Measurements from ENCODE around the gene SLC25A26.

SLC25A26 gene

GRCh38 chr3:66386011-66386924 is 165.5 kb downstream of the SLC25A26 start:
- no peak for DNase-seq (ENCODE audit: insufficient read length, low spot score)
- FAIRE-seq, result no peak
- no peak for TF ChIP-seq POLR2A (IDR thresholded peaks at IDR 0.05; ENCODE audit: low read depth, low read length)

GRCh38 chr3:66386925-66387650 is 166.3 kb downstream of the SLC25A26 start:
- FAIRE-seq (no peak), DNase-seq (ENCODE audit: insufficient read length, low spot score) (no peak)
- TF ChIP-seq POLR2A (IDR thresholded peaks at IDR 0.05; ENCODE audit: low read depth, low read length), result no peak

- TF ChIP-seq POLR2A (IDR thresholded peaks at IDR 0.05; ENCODE audit: low read depth, low read length), result no peak
- FAIRE-seq (no peak), DNase-seq (ENCODE audit: insufficient read length, low spot score) (no peak)
These were observed 169.2 kb downstream of the SLC25A26 start for GRCh38 chr3:66390013-66390412.

- DNase-seq (ENCODE audit: insufficient read length, low spot score) (no peak), FAIRE-seq (no peak)
- no peak for TF ChIP-seq POLR2A (IDR thresholded peaks at IDR 0.05; ENCODE audit: low read depth, low read length)
These were observed 171.7 kb downstream of the SLC25A26 start for GRCh38 chr3:66392512-66392911.

- FAIRE-seq (no peak), DNase-seq (ENCODE audit: insufficient read length, low spot score) (no peak)
- no peak for TF ChIP-seq POLR2A (IDR thresholded peaks at IDR 0.05; ENCODE audit: low read depth, low read length)
These were observed 172.1 kb downstream of the SLC25A26 start for GRCh38 chr3:66392966-66393332.

GRCh38 chr3:66393333-66394005 is 172.7 kb downstream of the SLC25A26 start:
- TF ChIP-seq POLR2A (IDR thresholded peaks at IDR 0.05; ENCODE audit: low read depth, low read length), result no peak
- FAIRE-seq (no peak), DNase-seq (ENCODE audit: insufficient read length, low spot score) (no peak)

GRCh38 chr3:66394019-66394752 is 173.4 kb downstream of the SLC25A26 start:
- DNase-seq (ENCODE audit: insufficient read length, low spot score), result no peak
- FAIRE-seq, result no peak
- TF ChIP-seq POLR2A (IDR thresholded peaks at IDR 0.05; ENCODE audit: low read depth, low read length), result no peak

- no peak for DNase-seq (ENCODE audit: insufficient read length, low spot score)
- no peak for FAIRE-seq
- TF ChIP-seq POLR2A (IDR thresholded peaks at IDR 0.05; ENCODE audit: low read depth, low read length), result no peak
These were observed 174.0 kb downstream of the SLC25A26 start for GRCh38 chr3:66394753-66395249.

- FAIRE-seq, result no peak
These were observed 174.8 kb downstream of the SLC25A26 start for GRCh38 chr3:66395635-66396034.

GRCh38 chr3:66396161-66396760 is 175.5 kb downstream of the SLC25A26 start:
- no peak for TF ChIP-seq POLR2A (IDR thresholded peaks at IDR 0.05; ENCODE audit: low read depth, low read length)
- FAIRE-seq (no peak), DNase-seq (ENCODE audit: insufficient read length, low spot score) (no peak)

More at GRCh38 chr3:66395635-66396034, 174.8 kb downstream of the SLC25A26 start:
- no peak for DNase-seq (ENCODE audit: insufficient read length, low spot score)
- TF ChIP-seq POLR2A (IDR thresholded peaks at IDR 0.05; ENCODE audit: low read depth, low read length), result no peak

GRCh38 chr3:66396888-66397287 is 176.1 kb downstream of the SLC25A26 start:
- TF ChIP-seq POLR2A (IDR thresholded peaks at IDR 0.05; ENCODE audit: low read depth, low read length), result no peak
- FAIRE-seq, result no peak
- DNase-seq (ENCODE audit: insufficient read length, low spot score), result no peak

- no peak for TF ChIP-seq POLR2A (IDR thresholded peaks at IDR 0.05; ENCODE audit: low read depth, low read length)
- no peak for DNase-seq (ENCODE audit: insufficient read length, low spot score)
These were observed 176.9 kb downstream of the SLC25A26 start for GRCh38 chr3:66397745-66398144.

More at GRCh38 chr3:66397745-66398144, 176.9 kb downstream of the SLC25A26 start:
- FAIRE-seq, result no peak

Data from H54 (cell line).